ENCODE measurements around the gene BRCA1.

DNA sequence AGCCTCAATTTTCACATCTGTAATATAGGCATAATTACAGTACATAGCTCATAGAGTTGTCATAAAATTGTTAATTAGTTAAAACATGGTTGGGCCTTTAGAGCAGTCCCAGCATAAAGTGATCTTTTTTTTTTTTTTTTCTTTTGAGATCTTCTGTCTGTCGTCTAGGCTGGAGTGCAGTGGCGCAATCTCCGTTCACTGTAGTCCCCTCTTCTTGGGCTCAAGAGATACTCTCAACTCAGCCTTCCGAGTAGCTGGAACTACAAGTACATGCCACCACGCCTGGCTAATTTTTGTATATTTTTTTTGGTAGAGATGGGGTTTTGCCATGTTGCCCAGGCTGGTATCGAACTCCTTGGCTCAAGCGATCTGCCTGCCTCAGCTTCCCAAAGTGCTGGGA lies 69.1 kb downstream of the BRCA1 start:
- TF ChIP-seq, protein P1, sequence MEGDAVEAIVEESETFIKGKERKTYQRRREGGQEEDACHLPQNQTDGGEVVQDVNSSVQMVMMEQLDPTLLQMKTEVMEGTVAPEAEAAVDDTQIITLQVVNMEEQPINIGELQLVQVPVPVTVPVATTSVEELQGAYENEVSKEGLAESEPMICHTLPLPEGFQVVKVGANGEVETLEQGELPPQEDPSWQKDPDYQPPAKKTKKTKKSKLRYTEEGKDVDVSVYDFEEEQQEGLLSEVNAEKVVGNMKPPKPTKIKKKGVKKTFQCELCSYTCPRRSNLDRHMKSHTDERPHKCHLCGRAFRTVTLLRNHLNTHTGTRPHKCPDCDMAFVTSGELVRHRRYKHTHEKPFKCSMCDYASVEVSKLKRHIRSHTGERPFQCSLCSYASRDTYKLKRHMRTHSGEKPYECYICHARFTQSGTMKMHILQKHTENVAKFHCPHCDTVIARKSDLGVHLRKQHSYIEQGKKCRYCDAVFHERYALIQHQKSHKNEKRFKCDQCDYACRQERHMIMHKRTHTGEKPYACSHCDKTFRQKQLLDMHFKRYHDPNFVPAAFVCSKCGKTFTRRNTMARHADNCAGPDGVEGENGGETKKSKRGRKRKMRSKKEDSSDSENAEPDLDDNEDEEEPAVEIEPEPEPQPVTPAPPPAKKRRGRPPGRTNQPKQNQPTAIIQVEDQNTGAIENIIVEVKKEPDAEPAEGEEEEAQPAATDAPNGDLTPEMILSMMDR (IDR thresholded peaks at IDR 0.05) = no peak
- no peak for TF ChIP-seq EZH2 (IDR thresholded peaks at IDR 0.05; ENCODE audit: borderline replicate concordance, insufficient read depth, low read depth, low read length, poor library complexity, severe bottlenecking)
